HEK293T (cell line): Measurements from ENCODE around the gene KRTAP10-8.

Source experiments
- BHLHE40 ChIP-seq: fragments of 450-650 bp; IDR thresholded peaks from 2 replicates; pipeline ENCODE4 v1.6.1; 2016; ENCODE audit warnings: mild to moderate bottlenecking, moderate library complexity, borderline replicate concordance
- FOXM1 ChIP-seq: fragments of 450-650 bp; IDR thresholded peaks from 2 replicates; pipeline ENCODE4 v1.6.1; 2017; ENCODE audit warnings: mild to moderate bottlenecking, borderline replicate concordance
- SP1 ChIP-seq: fragments of 450-650 bp; IDR thresholded peaks from 2 replicates; pipeline ENCODE4 v1.6.1; 2017
- TF ChIP-seq, protein P1 (sequence below): fragments of 450-650 bp; IDR thresholded peaks from 2 replicates; pipeline ENCODE4 v1.6.1; 2016

DNA sequence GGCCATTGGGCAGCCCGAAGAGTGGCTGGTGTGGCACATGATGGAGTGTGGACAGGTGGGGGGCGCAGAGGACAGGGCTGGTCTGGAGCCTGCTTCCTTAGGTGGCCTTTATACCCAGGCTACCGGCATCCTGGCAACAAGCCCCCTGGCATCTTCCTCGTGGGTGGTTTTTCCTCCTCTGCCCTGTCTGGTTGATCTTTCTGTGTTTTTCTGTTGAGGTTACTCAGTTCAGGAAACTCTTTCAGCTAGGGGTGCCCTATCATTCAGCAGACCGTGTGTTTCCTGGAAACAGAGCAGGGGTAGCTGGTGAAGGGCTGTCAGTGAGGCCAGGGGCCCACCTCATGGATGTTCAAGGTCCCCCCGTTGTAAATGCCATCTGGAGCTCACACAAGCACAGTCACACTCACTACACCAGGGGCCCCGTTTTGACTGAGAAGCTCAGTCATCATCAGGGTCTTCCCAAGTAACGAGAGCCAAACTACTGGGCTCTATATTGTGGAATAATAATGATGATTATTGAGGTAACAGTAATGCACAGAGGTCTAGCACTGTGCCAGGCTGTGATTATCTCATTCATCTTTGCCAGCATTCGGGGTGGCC lies 42.8 kb downstream of the KRTAP10-8 start, which contains the start of gene KRTAP12-4:
- TF ChIP-seq BHLHE40 (no peak), FOXM1 (no peak), SP1 (no peak)
- TF ChIP-seq, protein P1, sequence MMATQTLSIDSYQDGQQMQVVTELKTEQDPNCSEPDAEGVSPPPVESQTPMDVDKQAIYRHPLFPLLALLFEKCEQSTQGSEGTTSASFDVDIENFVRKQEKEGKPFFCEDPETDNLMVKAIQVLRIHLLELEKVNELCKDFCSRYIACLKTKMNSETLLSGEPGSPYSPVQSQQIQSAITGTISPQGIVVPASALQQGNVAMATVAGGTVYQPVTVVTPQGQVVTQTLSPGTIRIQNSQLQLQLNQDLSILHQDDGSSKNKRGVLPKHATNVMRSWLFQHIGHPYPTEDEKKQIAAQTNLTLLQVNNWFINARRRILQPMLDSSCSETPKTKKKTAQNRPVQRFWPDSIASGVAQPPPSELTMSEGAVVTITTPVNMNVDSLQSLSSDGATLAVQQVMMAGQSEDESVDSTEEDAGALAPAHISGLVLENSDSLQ: no peak
